CD4-positive, alpha-beta T cell treated with Interleukin-6 at 100 ng/mL for 8 hours (primary cell): ENCODE data around the gene ZNF143.
"Not testable (repeated sequence)": the region's sequence is repeated elsewhere in the genome, so short reads cannot be mapped to it uniquely, and the experiment has no call there.

Experiments used
- DNase-seq: peaks from one replicate; pipeline ENCODE4 v3.0.0-alpha.2; 2020; ENCODE audit warnings: mixed read lengths, low spot score

ZNF143 gene

DNA sequence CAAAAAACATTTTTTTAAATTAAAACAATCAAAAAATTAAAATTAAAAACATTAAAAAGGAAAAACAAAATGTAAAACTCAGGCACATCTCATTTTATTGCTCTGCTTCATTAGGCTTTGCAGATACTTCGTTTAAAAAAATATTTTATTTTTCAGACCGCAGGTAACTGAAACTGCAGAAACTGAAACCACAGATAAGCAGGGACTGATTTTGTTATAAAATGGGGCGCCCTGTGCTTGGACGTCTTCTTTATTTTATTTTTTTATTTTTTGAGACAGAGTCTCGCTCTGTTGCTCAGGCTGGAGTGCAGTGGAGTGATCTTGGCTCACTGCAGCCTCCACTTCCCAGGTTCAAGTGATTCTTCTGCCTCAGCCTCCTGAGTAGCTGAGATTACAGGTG, 88.4 kb downstream of the ZNF143 start:
- DNase-seq, result not testable (repeated sequence)

- no peak for DNase-seq
Observed at GRCh38 chr11:9550191-9550628, 89.4 kb downstream of the ZNF143 start.

DNA sequence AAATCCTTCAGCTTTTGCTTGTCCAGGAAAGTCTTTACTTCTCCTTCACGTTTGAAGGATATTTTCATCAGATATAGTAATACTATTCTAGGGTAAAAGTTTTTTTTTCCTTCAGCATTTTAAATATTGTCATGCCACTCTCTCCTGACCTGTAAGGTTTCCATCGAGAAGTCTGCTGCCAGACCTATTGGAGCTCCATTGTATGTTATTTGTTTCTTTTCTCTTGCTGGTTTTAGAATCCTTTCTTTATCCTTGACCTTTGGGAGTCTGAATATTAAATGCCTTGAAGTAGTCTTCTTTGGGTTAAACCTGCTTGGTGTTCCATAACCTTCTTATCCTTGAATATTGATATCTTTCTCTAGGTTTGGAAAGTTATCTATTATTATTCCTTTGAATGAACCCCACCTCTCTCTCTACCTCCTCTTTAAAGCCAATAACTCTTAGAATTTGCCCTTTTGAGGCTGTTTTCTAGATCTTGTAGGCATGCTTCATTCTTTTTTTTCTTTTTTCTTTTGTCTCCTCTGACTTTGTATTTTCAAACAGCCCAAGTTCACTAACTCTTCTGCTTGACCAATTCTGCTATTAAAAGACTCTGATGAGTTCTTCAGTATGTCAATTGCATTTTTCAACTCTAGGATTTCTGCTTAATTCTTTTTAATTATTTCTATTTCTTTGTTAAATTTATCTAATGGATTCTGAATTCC, 100.6 kb downstream of the ZNF143 start:
- DNase-seq, result no peak

- DNase-seq, result no peak
Observed at GRCh38 chr11:9562716-9563115, 101.9 kb downstream of the ZNF143 start.

DNA sequence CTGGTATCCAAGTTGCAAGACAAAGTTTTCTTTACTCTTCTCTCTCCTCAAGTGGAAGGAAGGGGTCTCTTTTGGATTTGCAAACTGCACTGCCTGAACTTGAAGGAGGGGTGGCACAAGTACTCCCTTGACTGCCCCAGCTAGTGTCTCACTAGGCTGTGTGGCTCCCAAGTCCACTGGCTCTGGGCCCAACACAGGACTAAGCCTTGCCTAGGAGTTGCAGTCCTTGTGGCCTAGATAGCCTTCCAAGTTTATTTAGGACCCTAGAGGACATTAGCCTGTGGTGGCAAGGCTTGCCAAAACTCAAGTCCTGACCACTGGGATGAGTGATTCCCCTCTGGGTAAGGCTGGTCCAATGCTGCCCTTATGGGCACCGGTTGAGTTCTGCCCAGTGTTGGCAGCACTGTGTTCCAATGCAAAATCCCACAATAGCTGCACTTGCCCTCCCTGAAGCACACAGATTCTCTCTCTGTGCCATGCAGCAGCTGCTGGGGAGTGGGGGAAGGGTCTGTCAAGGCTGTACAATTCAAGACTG, 102.5 kb downstream of the ZNF143 start:
- DNase-seq, result no peak

GRCh38 chr11:9565822-9566560, 105.2 kb downstream of the ZNF143 start:
- peak; percentile 70 for DNase-seq

- DNase-seq, result no peak
Observed at GRCh38 chr11:9566561-9567063, 105.8 kb downstream of the ZNF143 start.

DNA sequence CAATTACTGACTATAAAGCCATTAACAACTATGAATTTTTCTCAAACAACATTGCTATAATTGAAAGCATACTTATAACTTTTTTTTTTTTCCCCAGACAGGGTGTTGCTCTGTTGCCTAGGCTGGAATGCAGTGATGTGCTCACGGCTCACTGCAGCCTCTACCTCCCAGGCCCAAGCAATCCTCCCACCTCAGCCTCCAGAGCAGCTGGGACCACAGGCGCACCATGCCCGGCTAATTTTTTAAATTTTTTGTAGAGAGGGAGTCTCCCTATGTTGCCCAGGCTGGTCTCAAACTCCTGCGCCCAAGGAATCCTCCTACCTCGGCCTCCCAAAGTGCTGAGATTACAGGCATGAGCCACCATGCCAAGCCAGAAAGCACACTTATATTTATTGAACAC, 106.6 kb downstream of the ZNF143 start:
- no peak for DNase-seq

DNA sequence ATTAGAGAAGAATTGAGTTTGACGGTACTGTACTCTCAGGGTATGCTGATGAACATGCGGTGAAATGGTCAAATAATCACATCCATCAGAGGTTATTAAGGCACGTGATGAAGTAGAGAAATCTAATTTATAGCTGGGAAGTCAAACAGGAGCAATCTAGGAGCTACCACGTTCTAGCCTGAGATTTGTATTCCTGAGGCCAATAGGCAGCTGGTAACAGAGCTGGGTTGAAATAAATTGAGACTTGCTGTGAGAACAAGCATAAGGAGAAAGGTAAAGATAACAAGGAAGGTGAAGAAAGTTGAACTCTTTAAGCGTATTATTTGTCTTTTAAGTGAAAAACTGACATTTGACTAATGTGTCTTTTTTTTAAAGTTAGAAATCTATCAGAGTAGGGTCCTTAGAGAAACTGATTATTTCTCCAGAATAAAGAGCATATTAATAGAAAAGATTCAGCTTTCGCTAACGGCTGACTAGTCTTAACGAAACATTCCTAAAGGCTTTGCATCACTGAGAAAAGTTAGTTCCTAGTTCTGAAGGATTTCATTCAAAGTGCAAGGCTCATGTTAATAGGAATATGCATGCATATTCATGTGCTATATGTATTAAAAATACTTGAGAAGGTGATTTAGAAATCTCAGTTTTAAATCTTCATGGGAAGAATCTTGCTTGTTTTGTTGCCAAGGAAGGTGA, 107.5 kb downstream of the ZNF143 start:
- DNase-seq, result no peak

- DNase-seq, result no peak
Observed at GRCh38 chr11:9568854-9569587, 108.2 kb downstream of the ZNF143 start.

DNA sequence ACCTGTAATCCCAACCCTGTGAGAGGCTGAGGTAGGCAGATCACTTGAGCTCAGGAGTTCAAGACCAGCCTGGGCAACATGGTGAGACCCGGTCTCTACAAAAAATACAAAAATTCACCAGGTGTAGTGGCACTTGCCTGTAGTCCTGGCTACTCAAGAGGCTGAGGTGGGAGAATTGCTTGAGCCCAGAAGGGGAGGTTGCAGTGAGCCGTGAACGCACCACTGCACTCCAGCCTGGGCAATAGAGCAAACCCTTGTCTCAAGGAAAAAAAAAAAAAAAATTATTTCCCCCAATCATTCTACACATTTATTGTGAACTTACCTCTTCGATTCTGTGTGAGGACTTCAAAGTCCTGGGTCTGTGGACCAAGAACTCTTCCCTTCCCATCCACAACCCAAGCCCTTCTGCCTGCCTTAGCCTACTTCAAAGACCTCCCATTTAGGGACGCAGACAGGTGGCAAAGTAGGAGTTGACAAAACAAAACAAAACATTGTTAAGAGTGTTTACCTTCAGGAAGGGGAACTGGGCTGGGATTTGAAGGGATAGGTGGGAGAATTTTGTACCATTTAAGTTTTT, 108.9 kb downstream of the ZNF143 start:
- no peak for DNase-seq

DNA sequence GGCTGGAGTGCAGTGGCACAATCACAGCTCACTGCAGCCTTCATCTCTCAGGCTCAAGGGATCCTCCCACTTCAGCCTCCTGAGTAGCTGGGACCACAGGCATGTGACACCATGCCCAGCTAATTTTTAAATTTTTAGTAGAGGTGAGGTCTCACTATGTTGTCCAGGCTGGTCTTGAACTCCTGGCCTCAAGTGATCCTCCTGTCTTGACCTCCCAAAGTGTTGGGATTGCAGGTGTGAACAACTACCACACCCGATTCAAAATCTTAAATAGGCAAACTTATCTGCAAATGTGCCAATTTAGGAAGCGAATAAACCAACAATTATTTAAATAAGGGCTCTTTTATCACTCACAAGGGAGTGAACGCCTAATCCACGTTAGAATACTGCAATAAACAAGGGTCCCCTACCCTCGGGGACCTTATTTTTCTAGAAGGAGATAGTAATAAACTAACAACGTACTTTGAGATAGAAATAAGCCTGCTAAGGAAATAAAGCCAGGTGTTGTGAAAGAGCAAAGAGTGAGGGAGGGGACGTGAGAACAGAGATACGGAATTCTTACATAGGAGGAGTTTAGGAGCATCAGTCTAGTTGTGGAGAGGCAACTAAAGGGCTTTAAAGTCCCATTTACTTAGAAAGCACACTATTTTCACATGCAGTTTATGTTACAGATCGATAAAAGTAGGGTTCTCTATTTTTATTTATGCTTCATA, 109.7 kb downstream of the ZNF143 start:
- no peak for DNase-seq

GRCh38 chr11:9571071-9571762, 110.4 kb downstream of the ZNF143 start:
- DNase-seq, result no peak

DNA sequence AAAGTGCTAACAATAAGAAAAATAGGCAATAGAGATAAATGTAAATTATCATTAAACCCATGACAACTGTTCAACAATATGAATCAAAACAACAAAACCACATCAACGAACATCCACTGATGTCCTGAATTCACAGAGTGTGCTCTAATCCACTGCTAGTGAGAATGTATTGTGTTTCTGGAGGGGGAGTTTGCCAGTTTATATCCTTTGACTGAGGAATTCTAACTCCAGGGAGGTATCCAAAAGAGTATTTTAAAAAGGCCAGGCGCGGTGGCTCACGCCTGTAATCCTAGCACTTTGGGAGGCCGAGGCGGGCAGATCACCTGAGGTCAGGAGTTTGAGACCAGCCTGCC, 110.9 kb downstream of the ZNF143 start:
- no peak for DNase-seq

DNA sequence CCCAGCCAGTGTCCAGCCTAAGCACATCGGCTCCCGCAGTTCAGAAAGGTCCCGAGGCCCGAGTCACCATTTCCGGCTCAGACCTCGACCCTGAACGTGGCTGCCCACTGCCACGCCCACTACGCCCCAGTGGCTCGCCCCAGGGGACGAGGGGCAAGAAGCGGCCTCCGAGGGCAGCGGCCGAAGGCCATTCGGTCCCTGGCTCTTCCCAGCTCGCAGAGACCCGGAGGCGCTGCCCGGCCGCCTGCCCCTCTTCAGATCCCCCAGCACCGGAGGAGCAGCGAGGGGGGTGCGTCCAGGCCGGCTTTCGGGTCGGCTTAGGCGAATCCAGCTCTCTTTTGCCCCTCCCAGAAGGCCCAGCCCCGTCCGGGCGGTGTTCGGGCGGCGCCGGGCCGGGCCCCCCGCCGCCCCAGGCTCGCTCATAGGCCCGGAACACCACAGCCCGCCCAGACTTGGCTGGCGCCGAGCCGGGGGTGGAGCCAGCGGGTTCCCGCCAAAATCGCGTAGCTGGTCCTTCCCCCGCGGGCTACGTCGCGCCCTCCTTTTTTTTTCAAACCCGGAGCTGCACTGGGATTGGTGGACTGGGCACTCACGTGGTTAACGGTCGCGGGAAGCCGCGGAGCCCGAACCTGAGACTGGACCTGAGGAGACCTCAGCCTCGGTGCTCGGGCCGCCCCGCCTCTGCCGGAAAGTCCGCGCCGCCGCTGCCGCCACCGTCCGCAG, 112.4 kb downstream of the ZNF143 start, which contains the start of gene WEE1:
WEE1 (plus strand) TSS at position 619 of the 723 bp plus-strand sequence. CDS start 264 bp downstream, outside the sequence.
- peak; percentile 94 for DNase-seq

DNA sequence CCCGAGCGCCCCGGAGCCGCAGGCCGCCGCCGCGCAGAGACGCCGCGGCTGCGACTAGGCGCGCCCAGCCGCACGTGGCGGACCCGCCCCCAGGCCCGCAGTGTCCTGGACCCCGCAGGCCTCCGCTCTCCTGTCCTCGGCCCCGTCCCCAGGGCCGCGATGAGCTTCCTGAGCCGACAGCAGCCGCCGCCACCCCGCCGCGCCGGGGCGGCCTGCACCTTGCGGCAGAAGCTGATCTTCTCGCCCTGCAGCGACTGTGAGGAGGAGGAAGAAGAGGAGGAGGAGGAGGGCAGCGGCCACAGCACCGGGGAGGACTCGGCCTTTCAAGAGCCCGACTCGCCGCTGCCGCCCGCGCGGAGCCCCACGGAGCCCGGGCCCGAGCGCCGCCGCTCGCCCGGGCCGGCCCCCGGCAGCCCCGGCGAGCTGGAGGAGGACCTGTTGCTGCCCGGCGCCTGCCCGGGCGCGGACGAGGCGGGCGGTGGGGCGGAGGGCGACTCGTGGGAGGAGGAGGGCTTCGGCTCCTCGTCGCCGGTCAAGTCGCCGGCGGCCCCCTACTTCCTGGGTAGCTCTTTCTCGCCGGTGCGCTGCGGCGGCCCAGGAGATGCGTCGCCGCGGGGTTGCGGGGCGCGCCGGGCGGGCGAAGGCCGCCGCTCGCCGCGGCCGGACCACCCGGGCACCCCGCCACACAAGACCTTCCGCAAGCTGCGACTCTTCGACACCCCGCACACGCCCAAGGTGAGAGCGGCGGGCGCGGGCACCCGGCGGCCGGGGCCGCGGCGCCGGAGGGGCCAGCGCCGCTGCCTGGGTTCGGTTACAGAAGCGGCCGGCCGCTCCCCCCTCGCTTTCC, 113.2 kb downstream of the ZNF143 start:
- DNase-seq, result no peak

DNA sequence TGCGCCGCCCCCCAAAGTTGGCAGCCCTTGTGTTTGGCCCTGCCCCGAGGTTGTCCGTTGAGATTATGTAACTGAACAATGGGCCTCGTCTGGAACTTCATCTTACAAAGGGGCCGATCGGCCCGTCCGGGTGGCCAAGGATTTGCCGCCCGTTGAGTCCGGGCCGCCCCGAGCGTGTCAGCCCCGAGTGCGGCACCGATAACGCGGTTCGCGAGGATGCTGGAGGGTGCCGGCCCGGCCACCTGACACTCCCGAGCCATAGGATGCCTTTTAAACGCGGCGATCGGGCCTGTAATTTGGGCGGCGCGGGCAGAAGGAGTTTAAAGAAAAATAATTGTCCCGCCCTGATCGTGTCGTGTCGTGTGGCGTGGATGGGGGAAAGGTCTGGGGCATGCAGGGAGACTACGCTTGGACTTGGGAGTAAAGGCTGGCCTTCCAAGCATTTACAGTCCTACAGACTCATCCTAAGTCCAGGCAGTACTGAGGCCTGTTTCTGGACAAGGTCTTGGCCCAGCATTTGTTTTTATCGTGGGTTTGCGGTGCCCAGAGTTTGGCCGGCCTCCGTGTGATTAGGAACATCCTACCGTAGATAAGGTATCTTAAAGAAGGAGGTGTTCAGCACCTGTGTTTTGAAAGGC, 113.9 kb downstream of the ZNF143 start:
- no peak for DNase-seq
